Chondrocyte (in vitro differentiated cells): ENCODE data around the gene TAF1. TPM values are rescaled to one million over a fixed set of nuclear protein-coding genes. Genes with fewer than 3 reads are reported as not detected.
"Not testable (repeated sequence)": the region's sequence is repeated elsewhere in the genome, so short reads cannot be mapped to it uniquely, and the experiment has no call there.

Experiments used
- DNase-seq: peaks from one replicate; pipeline ENCODE4 v3.0.0; 2021; ENCODE audit warnings: mixed read lengths, low spot score
- H3K27ac Mint-ChIP-seq: one replicate; pipeline ENCODE4 v1.8.0; 2021; ENCODE audit warnings: mild to moderate bottlenecking, moderate library complexity, mixed read lengths; ENCODE audit not compliant: unreplicated experiment
- H3K27me3 Mint-ChIP-seq: 2 replicates; pipeline ENCODE4 v1.8.0; 2021; ENCODE audit warnings: low read depth, mixed read lengths
- H3K36me3 Mint-ChIP-seq: 2 replicates; pipeline ENCODE4 v1.8.0; 2021; ENCODE audit warnings: low read depth, mixed read lengths
- H3K4me1 Mint-ChIP-seq: 2 replicates; pipeline ENCODE4 v1.8.0; 2021; ENCODE audit warnings: low read depth, mild to moderate bottlenecking, mixed read lengths
- H3K4me3 Mint-ChIP-seq: one replicate; pipeline ENCODE4 v1.8.0; 2021; ENCODE audit warnings: mild to moderate bottlenecking, moderate library complexity, mixed read lengths; ENCODE audit not compliant: unreplicated experiment
- H3K9me3 Mint-ChIP-seq: 2 replicates; pipeline ENCODE4 v1.8.0; 2021; ENCODE audit warnings: low read depth, mixed read lengths
- total RNA-seq: library from RNA; stranded (reverse); gene quantifications from 3 replicates; pipeline ENCODE4 v1.2.1, GENCODE V29; 2021
- TF ChIP-seq, protein P1 (sequence below): fragments of 200-600 bp; sonication (generic); IDR thresholded peaks from 2 replicates; pipeline ENCODE4 v1.5.0; 2021; ENCODE audit warnings: antibody characterized with exemption, mild to moderate bottlenecking, moderate library complexity

The TAF1 gene
- total RNA-seq, 1 donor from 2014 or later, result 26.4 TPM

DNA sequence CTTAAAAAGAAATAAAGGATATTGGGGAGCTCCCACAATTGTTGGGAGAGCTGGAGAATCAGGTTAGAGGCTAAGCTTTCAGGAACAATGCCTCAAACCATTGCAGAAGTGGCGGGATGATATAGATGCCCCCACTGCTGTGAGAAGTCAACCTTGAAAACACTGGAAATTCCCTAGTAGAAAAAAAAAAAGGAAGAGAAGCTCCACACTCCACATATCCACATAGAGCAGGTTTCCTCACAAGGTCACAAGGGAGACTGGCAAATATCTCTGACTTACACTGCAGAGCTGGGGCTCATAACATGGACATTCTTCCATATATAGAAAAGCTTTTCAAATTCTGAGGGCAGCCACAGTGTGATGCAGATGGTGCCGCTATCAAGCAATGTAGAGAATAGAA lies 144.0 kb downstream of the TAF1 start:
- Mint-ChIP-seq H3K9me3 (peaks cover 15% of the 10 kb centered on the region), H3K4me3 (no peak overlapping the region), H3K27ac (no peak overlapping the region), H3K4me1 (peaks cover 8% of the 10 kb centered on the region), H3K36me3 (no peaks in the 10 kb centered on the region), H3K27me3 (no peaks in the 10 kb centered on the region)
- TF ChIP-seq, protein P1, sequence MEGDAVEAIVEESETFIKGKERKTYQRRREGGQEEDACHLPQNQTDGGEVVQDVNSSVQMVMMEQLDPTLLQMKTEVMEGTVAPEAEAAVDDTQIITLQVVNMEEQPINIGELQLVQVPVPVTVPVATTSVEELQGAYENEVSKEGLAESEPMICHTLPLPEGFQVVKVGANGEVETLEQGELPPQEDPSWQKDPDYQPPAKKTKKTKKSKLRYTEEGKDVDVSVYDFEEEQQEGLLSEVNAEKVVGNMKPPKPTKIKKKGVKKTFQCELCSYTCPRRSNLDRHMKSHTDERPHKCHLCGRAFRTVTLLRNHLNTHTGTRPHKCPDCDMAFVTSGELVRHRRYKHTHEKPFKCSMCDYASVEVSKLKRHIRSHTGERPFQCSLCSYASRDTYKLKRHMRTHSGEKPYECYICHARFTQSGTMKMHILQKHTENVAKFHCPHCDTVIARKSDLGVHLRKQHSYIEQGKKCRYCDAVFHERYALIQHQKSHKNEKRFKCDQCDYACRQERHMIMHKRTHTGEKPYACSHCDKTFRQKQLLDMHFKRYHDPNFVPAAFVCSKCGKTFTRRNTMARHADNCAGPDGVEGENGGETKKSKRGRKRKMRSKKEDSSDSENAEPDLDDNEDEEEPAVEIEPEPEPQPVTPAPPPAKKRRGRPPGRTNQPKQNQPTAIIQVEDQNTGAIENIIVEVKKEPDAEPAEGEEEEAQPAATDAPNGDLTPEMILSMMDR, result no peak
- DNase-seq, result no peak

DNA sequence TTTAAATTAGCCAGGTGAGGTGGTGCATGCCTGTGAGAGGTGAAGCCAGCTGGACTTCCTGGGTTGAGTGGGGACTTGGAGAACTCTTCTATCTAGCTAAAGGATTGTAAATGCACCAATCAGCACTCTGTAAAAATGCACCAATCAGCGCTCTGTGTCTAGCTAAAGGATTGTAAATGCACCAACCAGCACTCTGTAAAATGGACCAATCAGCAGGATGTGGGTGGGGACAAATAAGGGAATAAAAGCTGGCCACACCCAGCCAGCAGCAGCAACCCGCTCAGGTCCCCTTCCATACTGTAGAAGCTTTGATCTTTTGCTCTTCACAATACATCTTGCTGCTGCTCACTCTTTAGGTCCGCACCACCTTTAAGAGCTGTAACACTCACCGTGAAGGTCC lies 147.6 kb downstream of the TAF1 start:
- not testable (repeated sequence) for H3K4me3 Mint-ChIP-seq, H3K27ac Mint-ChIP-seq, H3K36me3 Mint-ChIP-seq, H3K27me3 Mint-ChIP-seq, DNase-seq
- H3K9me3 Mint-ChIP-seq, result peaks cover 17% of the 10 kb centered on the region
- H3K4me1 Mint-ChIP-seq, result peaks cover 11% of the 10 kb centered on the region

DNA sequence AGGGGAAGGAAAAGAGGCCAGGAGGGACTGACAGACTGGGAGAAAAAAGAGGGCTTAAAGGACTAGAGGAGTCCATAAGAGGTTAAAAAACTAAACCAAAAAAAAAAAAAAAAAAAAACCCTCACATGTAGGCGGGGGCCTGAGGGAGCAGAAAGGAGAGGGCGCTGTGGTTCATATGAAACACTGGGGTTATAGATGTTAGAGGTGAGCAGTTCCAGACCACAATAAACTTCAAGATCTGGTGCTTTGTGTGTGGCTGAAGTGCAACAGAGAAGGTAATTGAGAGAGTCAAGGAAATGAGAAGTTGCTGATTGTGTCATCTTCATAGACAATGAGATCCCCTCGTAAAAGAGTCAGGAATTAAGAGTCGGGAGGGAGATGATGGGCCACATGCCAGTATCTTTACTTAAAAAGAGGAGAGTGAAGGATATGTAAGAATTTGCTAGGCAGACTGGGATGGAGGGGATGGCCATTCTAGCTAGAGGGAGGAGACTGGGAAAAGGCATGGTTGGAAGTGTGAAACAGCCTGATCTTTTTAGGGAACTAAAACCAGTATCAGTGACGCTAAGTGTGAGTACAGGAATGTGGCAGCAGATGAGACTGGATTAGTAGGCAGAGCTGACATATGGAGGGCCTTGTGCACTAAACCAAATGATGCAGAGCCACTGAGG lies 148.3 kb downstream of the TAF1 start:
- peak overlapping the region; percentile 29 for H3K27ac Mint-ChIP-seq
- TF ChIP-seq, protein P1, result no peak
- H3K4me3 Mint-ChIP-seq, result no peak overlapping the region
- H3K4me1 Mint-ChIP-seq, result peaks cover 11% of the 10 kb centered on the region
- no peak for DNase-seq
- no peaks in the 10 kb centered on the region for H3K27me3 Mint-ChIP-seq
- H3K9me3 Mint-ChIP-seq, result peaks cover 14% of the 10 kb centered on the region
- H3K36me3 Mint-ChIP-seq, result no peaks in the 10 kb centered on the region

DNA sequence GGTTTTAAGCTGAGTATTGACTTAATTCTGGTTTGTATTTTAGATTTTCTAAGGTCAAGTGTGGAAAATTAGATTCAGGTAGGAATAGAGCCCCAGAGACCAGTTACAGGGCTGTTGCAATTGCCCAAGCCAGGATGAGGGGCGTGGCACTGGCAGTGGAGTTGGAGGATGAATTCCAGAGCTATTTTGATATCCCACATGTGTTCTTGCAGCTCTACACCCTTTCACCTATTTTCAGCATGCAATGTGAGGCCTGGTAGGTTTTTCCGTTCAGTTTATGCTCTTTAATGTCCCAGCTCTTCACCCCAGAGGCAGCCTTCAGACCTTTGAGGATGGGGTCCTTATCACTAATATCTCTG lies 148.9 kb downstream of the TAF1 start:
- Mint-ChIP-seq H3K9me3 (peaks cover 14% of the 10 kb centered on the region), H3K4me1 (peaks cover 11% of the 10 kb centered on the region), H3K4me3 (no peak overlapping the region), H3K36me3 (no peaks in the 10 kb centered on the region), H3K27me3 (no peaks in the 10 kb centered on the region), H3K27ac (peak overlapping the region; percentile 9)
- TF ChIP-seq, protein P1, result no peak
- DNase-seq, result no peak

Other genes starting within 250 kb of the TAF1 start
- 32.8 to 39.8 TPM (median 33.4 TPM) in 3 replicates for gene MED12, start 247.8 kb upstream of the TAF1 start, total RNA-seq
- 0.52 to 1.1 TPM (median 0.87 TPM) in 3 replicates for gene NLGN3, start 221.5 kb upstream of the TAF1 start, total RNA-seq
- gene GJB1, start 143.1 kb upstream of the TAF1 start, total RNA-seq, result not detected in 3 replicates
- 31.9 to 35.2 TPM (median 32.1 TPM) in 3 replicates for gene ZMYM3, start 112.2 kb upstream of the TAF1 start, total RNA-seq
- gene NONO, start 82.7 kb upstream of the TAF1 start, total RNA-seq, result 319 to 354 TPM (median 341 TPM) in 3 replicates
- 2.1 to 3.2 TPM (median 2.5 TPM) in 3 replicates for gene ITGB1BP2, start 64.6 kb upstream of the TAF1 start, total RNA-seq
- 108 to 138 TPM (median 138 TPM) in 3 replicates for gene OGT, start 166.7 kb downstream of the TAF1 start, total RNA-seq
- 3.1 to 4.2 TPM (median 3.2 TPM) in 3 replicates for gene GCNA, start 212.1 kb downstream of the TAF1 start, total RNA-seq